NCI-H526 (cell line): ENCODE data around the gene MUC5B.

Source experiments
- DNase-seq, 2 experiments: peaks; one replicate each; lab custom pipeline; 2025; lab: John Stamatoyannopoulos, UW

MUC5B gene

DNA sequence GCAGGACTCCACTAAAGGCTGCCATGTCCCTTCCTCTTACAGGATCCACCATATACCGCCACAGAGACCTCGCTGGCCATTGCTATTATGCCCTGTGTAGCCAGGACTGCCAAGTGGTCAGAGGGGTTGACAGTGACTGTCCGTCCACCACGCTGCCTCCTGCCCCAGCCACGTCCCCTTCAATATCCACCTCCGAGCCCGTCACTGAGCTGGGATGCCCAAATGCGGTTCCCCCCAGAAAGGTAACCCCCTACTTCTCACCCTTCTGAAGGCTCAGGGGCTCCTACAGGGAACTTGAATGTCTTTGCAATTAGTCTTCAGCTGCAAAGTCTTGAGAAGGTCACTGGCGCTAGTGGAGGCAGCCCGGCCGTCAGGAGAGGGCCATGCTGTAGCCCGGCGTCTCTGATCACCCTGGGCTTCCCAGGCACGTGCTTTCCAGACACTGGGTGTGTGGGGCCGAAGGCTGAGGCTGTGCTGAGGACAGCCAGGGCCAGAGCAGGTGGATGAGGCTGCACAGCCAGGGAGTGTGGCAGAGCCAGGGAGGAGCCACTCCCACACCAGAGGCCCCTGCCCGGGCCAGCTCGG is 30.0 kb upstream of the MUC5B start:
- DNase-seq: no peak

- peak in 1 of 2 experiments; percentile 52 for DNase-seq
These were observed 29.3 kb upstream of the MUC5B start for GRCh38 chr11:1193326-1194230.

DNA sequence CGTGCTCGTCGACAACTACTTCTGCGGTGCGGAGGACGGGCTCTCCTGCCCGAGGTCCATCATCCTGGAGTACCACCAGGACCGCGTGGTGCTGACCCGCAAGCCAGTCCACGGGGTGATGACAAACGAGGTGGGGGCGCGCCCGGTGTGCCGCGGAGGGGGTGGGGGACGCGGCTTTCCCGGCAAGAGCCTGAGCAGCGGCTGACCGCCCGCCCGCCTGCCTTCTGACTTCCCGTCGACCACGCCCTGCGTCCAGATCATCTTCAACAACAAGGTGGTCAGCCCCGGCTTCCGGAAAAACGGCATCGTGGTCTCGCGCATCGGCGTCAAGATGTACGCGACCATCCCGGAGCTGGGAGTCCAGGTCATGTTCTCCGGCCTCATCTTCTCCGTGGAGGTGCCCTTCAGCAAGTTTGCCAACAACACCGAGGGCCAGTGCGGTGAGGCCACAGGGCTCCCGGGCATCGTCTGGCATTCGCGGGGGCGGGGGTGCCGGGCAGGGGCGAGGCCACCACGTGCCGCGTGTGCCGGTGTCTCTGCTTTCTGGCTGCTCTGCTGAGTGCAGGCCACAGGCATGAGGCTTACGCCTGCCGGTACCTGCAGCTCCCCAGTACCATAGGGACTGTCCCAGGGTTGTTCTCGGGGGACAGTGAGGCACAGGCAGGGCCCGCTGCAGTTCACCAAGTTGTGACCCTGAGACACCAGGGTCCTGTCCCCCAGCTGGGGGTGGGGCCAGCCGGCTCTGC is 28.5 kb upstream of the MUC5B start:
- no peak for DNase-seq

- no peak for DNase-seq
These were observed 27.7 kb upstream of the MUC5B start for GRCh38 chr11:1194977-1195681.

DNA sequence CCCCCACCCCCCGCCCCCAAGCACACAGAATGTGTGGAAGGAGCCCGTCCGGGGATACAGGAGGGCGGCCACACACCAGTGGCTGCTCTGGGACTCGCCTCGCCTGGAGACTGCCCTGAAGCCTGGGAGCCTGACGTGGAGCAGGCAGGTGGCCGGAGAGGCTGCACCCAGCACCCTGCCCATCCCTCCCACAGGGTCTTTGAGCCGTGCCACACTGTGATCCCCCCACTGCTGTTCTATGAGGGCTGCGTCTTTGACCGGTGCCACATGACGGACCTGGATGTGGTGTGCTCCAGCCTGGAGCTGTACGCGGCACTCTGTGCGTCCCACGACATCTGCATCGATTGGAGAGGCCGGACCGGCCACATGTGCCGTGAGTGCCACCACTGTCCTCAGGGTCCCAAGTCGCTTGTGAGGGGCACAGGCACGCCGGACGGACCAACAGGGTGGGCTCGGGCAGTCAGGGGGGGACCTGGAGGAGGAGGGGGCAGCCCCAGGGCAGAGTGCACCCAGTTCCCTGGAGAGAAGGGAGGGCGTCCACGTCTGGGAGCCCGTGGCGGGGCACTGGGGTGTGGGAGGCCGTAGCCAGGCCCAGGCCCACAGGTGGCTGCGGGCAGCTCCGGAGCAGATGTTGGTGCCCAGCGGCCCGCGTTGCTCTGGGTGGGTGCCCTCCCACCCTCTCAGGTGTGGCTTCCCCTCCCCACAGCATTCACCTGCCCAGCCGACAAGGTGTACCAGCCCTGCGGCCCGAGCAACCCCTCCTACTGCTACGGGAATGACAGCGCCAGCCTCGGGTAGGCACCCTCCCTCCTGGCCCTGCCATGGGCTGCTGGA is 27.0 kb upstream of the MUC5B start:
- DNase-seq: no peak

DNA sequence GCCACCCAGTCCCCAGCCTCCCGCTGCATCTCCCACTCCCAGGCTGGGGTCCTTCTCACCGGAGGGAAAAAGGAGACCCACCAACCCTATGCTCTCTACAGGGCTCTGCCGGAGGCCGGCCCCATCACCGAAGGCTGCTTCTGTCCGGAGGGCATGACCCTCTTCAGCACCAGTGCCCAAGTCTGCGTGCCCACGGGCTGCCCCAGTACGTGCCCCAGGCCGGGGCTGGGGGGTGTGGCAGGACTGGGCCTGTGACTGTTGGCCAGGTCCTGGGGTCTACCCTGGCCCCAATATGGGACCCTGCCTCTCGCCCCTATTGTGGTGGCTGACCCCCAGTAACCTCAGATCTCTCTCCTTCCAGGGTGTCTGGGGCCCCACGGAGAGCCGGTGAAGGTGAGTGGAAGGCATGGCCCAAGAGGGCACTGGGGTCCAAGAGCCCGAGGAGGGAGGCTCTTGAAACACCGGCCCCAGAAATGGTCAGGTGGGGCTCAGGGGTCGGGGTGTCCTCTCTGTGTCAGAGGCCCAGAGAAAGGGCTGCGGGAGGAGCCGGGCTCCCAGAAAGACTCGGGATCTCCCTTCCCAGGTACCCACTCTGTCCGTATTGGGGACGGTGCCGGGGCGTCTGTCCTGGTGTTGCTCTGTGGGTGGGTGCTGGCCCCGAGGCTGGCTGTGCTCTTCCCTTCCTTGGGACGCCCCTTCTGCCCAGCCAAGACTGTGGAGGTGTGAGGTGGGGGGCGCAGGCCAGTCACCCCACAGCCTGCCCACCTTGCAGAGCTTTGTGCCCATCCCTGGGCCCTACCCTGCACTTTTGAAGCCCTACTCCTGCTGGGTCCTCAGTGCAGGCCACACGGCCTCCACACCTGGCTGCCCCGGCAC is 26.1 kb upstream of the MUC5B start:
- DNase-seq: no peak

DNA sequence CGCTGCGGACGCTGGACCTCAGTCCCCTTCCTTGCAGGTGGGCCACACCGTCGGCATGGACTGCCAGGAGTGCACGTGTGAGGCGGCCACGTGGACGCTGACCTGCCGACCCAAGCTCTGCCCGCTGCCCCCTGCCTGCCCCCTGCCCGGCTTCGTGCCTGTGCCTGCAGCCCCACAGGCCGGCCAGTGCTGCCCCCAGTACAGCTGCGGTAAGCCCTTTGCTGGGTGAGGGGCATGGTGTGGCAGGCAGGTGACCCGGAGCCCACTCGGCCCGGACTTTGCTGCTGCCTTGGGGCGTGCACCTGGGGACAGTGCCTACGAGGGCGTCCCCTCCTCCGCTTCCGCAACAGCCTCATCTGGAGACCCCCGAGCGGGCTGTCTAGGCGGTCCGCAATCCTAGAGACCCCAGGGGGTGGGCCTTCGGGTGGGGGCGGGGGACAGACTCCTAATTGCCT is 25.4 kb upstream of the MUC5B start:
- DNase-seq: no peak

DNA sequence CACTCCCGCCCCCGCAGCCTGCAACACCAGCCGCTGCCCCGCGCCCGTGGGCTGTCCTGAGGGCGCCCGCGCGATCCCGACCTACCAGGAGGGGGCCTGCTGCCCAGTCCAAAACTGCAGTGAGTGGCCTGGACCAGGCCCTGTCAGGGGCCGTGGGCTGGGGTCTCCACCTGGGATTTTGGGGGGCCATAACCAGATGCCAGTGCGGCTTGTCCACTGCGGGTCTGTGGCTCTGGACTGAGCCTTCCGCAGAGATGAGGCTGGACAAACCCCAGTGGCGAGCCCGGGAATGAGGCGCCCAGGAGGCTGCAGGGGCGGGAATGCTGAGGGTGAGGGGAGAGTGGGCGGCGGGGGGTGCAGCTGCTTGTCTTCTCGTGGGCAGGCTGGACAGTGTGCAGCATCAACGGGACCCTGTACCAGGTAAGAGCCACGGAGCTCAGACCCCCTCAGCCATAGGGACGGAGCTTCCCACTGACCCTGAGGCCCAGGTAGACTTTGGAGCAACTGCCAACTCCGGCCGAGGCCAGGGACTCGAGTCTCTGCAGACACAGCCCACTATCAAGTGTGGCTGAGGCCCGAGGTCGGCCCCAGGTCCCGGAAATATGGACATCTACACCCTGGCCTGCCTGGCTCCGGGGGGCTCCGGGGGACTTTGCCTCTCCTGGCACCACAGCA is 24.8 kb upstream of the MUC5B start:
- no peak for DNase-seq

GRCh38 chr11:1198561-1199240 is 24.2 kb upstream of the MUC5B start:
- no peak for DNase-seq

- no peak for DNase-seq
These were observed 23.6 kb upstream of the MUC5B start for GRCh38 chr11:1199241-1199750.

DNA sequence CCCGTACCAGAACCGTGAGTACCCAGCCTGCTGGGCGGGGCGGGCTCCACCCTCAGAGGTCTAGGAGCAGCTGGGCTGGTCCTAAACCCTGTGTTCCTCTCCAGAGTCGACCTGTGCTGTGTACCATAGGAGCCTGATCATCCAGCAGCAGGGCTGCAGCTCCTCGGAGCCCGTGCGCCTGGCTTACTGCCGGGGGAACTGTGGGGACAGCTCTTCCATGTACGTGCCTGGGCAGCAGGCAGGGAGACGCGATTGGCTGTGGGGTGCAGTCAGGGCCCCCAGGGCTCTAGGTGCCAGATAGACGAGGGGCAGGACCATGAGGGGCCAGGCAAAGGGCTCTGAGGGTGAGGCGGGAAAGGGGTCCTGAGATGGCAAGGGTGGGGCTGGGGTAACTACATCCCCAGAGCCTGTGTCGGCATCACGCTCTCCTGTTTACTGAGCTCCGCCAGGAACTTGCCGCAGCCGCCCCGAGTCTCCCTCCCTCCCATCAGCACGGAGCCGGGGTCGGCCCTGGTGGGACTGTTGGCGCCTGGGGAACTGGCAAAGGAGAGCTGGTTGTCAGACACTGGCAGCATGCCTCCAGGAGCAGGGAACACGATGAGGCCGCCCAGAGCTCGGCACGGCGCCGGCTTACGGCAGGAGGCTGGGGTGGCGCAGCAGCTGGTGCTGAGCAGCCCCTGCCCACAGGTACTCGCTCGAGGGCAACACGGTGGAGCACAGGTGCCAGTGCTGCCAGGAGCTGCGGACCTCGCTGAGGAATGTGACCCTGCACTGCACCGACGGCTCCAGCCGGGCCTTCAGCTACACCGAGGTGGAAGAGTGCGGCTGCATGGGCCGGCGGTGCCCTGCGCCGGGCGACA is 22.9 kb upstream of the MUC5B start:
- no peak for DNase-seq

GRCh38 chr11:1200611-1201191 is 22.2 kb upstream of the MUC5B start:
- DNase-seq: no peak

DNA sequence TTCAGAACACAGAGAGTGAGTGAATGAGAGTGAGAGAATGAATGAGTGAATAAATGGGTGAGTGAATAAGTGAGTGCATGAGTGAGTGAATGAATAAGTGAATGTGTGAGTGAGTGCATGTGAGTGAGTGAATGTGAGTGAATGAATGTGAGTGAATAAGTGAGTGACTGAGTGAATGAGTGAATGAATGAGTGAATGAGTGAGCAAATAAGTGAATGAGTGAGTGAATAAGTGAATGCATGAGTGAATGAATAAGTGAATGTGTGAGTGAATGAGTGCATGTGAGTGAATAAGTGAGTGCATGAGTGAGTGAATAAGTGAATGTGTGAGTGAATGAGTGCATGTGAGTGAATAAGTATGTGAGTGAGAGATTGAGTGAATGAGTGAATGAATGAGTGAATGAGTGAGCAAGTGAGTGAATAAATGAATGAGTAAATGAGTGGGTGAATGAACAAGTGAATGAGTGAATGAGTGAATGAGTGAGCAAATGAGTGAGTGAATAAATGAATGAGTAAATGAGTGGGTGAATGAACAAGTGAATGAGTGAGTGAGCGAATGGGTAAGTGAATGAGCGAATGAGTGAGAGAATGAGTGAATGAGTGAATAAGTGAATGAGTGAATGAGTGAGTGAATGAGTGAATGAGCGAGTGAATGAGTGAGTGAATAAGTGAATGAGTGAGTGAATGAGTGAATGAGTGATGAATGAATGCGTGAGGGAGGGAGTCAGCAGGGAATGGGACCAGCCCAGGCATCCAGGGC is 21.3 kb upstream of the MUC5B start:
- no peak for DNase-seq

DNA sequence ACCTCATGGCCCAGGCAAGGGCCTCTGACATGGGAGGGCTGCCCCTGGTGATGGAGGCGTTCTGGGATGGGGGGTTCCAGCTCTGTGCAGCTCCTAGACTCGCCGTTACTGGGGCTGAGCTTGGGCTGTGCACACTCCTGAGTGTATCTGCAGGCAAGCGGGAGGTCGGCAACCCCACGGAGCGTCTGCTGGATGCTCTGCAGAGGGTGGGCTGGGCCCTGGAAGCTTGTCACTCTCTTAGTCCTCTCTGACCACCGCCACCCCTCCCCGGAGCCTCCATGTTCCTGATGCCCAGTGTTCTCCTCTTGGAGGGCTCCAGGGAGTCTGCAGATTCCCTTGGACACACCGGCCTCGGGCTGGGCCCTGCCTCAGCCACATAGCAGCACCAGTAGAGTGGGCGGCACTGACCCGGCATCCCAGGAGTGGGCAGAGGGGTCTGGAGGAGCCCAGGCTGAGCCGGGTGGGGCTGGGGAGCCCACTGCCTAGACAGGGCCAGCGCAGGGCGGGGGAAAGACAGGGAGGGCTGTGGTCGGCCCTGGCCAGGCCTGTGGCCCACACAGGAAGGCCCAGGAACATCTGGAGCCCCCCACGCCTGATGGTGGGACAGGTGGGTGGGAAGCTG is 20.6 kb upstream of the MUC5B start:
- DNase-seq: peak in 1 of 2 experiments; percentile 51

GRCh38 chr11:1202776-1203504 is 19.9 kb upstream of the MUC5B start:
- DNase-seq: peak; percentile 40 to 90
